DND-41 (cell line): ENCODE measurements around the gene ARMC12.
"Not testable (repeated sequence)": the region's sequence is repeated elsewhere in the genome, so short reads cannot be mapped to it uniquely, and the experiment has no call there.

Experiments used
- ATAC-seq: fragments of 200-7000 bp; cut with Tn5 transposase; 3 replicates; pipeline ENCODE4 v1.9.1; 2021; ENCODE audit warnings: low read depth; ENCODE audit not compliant: insufficient read depth
- DNase-seq: peaks from one replicate; pipeline ENCODE4 v3.0.0-alpha.2; 2020
- H2AFZ ChIP-seq: 2 replicates; pipeline ENCODE4 v1.6.0; 2012; ENCODE audit warnings: low read depth, low read length
- H3K27ac ChIP-seq: 2 replicates; pipeline ENCODE4 v1.5.1; 2012; ENCODE audit warnings: low read length, inconsistent platforms
- H3K27me3 ChIP-seq: fragments of 200-600 bp; sonication (generic); 2 replicates; pipeline ENCODE4 v1.6.0; 2012; ENCODE audit warnings: low read length, mild to moderate bottlenecking, inconsistent platforms; ENCODE audit not compliant: insufficient read depth, poor library complexity
- H3K36me3 ChIP-seq: 2 replicates; pipeline ENCODE4 v1.5.1; 2012; ENCODE audit warnings: low read length, inconsistent platforms; ENCODE audit not compliant: insufficient read depth
- H3K4me1 ChIP-seq: 2 replicates; pipeline ENCODE4 v1.5.1; 2012; ENCODE audit warnings: mild to moderate bottlenecking, low read length; ENCODE audit not compliant: insufficient read depth
- H3K4me2 ChIP-seq: 2 replicates; pipeline ENCODE4 v1.6.0; 2012; ENCODE audit warnings: mild to moderate bottlenecking, moderate library complexity, low read length, inconsistent platforms; ENCODE audit not compliant: insufficient read depth
- H3K4me3 ChIP-seq, 2 experiments: fragments of 200-600 bp in 1 of 2; shearing (Covaris generic) in 1 of 2; 2 replicates each; pipeline ENCODE4 v1.5.1; 2012 to 2016; ENCODE audit warnings: inconsistent platforms in 2 of 2, low read length in 2 of 2, mild to moderate bottlenecking in 2 of 2, low read depth in 1 of 2, moderate library complexity in 1 of 2
- H3K79me2 ChIP-seq: 2 replicates; pipeline ENCODE4 v1.6.0; 2012; ENCODE audit warnings: low read length, inconsistent platforms; ENCODE audit not compliant: insufficient read depth
- H3K9ac ChIP-seq: 2 replicates; pipeline ENCODE4 v1.6.0; 2012; ENCODE audit warnings: low read depth, mild to moderate bottlenecking, inconsistent platforms, low read length, moderate library complexity
- H3K9me3 ChIP-seq: 2 replicates; pipeline ENCODE4 v1.5.1; 2012; ENCODE audit warnings: low read length, moderate library complexity, mild to moderate bottlenecking, inconsistent platforms; ENCODE audit not compliant: insufficient read depth, severe bottlenecking
- H4K20me1 ChIP-seq: 2 replicates; pipeline ENCODE4 v1.6.0; 2012; ENCODE audit warnings: low read length; ENCODE audit not compliant: insufficient read depth
- CTCF ChIP-seq: IDR thresholded peaks from 2 replicates; pipeline ENCODE4 v1.5.1; 2012; ENCODE audit warnings: borderline replicate concordance, low read length, moderate library complexity, mild to moderate bottlenecking; ENCODE audit not compliant: poor library complexity, severe bottlenecking; ENCODE audit errors: extremely low read depth
- EZH2 ChIP-seq: IDR thresholded peaks from 3 replicates; pipeline ENCODE4 v1.6.1; 2012; ENCODE audit warnings: borderline replicate concordance, low read depth, mild to moderate bottlenecking, moderate library complexity, low read length, inconsistent platforms; ENCODE audit not compliant: severe bottlenecking

ARMC12 gene

GRCh38 chr6:35690484-35690883, 46.3 kb upstream of the ARMC12 start:
- no peak overlapping the region for H3K4me2 ChIP-seq
- H3K9ac ChIP-seq = no peak overlapping the region
- DNase-seq = no peak
- peaks cover 36% of the 10 kb centered on the region for H3K27me3 ChIP-seq
- peaks cover 11% of the 10 kb centered on the region for H3K4me1 ChIP-seq
- no peaks in the 10 kb centered on the region for H3K9me3 ChIP-seq
- H3K79me2 ChIP-seq = no peaks in the 10 kb centered on the region
- H3K27ac ChIP-seq = no peak overlapping the region
- H4K20me1 ChIP-seq = 0 out of 2 replicates have a peak, but pooled peaks cover 8% of the 10 kb centered on the region
- H3K4me3 ChIP-seq = no peak overlapping the region
- H3K36me3 ChIP-seq = no peaks in the 10 kb centered on the region
- no peak for ATAC-seq
- TF ChIP-seq CTCF (no peak), EZH2 (no peak)
- no peak overlapping the region for H2AFZ ChIP-seq

- no peaks in the 10 kb centered on the region for H3K9me3 ChIP-seq
- no peaks in the 10 kb centered on the region for H3K36me3 ChIP-seq
- H3K79me2 ChIP-seq = no peaks in the 10 kb centered on the region
- H4K20me1 ChIP-seq = 0 out of 2 replicates have a peak, but pooled peaks cover 8% of the 10 kb centered on the region
- H2AFZ ChIP-seq = no peak overlapping the region
- no peak overlapping the region for H3K4me2 ChIP-seq
- TF ChIP-seq CTCF = no peak
- TF ChIP-seq EZH2 = no peak
- no peak overlapping the region for H3K4me3 ChIP-seq
- no peak overlapping the region for H3K27ac ChIP-seq
- ATAC-seq = no peak
- no peak overlapping the region for H3K9ac ChIP-seq
- peaks cover 11% of the 10 kb centered on the region for H3K4me1 ChIP-seq
- no peak for DNase-seq
- peaks cover 36% of the 10 kb centered on the region for H3K27me3 ChIP-seq
These were observed 45.6 kb upstream of the ARMC12 start for GRCh38 chr6:35691027-35691824.

GRCh38 chr6:35694462-35694861, 42.4 kb upstream of the ARMC12 start:
- Histone ChIP-seq H3K9ac (no peak overlapping the region), H3K4me1 (no peaks in the 10 kb centered on the region), H3K79me2 (no peaks in the 10 kb centered on the region), H3K36me3 (no peaks in the 10 kb centered on the region), H3K27me3 (peaks cover 4% of the 10 kb centered on the region), H4K20me1 (no peaks in the 10 kb centered on the region), H3K4me2 (no peak overlapping the region), H3K27ac (no peak overlapping the region), H3K9me3 (no peaks in the 10 kb centered on the region), H3K4me3 (no peak overlapping the region), H2AFZ (no peak overlapping the region)
- TF ChIP-seq EZH2 (no peak), CTCF (no peak)
- ATAC-seq = no peak
- no peak for DNase-seq

- not testable (repeated sequence) for H3K27ac ChIP-seq, H3K9me3 ChIP-seq, H3K27me3 ChIP-seq, H3K4me1 ChIP-seq, H3K4me3 ChIP-seq, ATAC-seq, H2AFZ ChIP-seq, H3K4me2 ChIP-seq, H3K79me2 ChIP-seq, DNase-seq, H3K9ac ChIP-seq, H4K20me1 ChIP-seq, H3K36me3 ChIP-seq
These were observed 38.4 kb upstream of the ARMC12 start for GRCh38 chr6:35698430-35698829.
